ENCODE results near the gene C14orf180.
A peak's percentile ranks its signal among the peaks of the same experiment; 100 is the strongest.

C14orf180 gene

GRCh38 chr14:104561632-104562495 lies 17.7 kb upstream of the C14orf180 start:
- no peak for DNase-seq

GRCh38 chr14:104562606-104563005 lies 17.0 kb upstream of the C14orf180 start:
- no peak for DNase-seq

- no peak for DNase-seq
Observed at GRCh38 chr14:104563191-104563741, 16.3 kb upstream of the C14orf180 start.

DNA sequence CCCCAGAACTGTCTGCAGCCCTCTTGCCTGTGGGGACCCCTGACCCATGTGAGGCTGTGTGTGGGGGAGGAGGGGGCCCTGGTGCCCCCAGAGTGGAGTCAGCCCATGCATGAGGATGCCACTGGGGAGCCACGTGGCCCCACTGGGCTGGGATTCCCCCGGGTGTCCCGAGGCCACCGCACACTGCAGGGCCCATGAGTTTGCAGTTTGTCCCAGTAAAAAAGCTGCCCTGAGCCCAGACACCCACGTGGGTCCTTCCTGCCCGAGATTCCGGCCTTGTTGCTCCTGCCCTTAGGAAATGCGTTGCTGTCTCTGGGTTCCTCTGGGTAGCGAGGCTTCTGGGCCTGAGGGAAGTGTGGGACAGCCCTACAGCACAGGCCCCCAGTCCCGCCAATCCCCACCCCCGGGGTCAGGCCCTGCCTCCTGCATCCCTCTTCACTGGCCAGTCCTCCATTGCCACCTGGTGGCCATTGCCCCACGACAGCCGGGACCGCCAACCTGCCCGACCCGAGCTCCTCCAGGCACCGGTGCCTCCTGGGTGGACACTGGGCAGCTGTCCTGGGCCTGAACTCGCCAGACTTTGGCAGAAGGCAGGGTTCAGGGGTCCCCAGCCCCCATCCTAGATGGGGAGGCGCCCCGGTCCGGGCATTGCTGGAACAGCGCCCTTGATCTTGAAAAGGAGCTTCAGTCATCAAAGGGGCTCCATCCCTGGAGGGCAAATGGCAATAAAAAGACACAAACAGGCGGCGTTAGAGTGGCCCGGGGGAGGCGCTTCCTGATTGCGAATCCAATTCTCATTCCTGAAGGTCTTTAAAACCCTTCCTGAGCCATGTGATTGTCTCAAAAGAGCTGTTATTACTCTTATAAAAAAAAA lies 15.6 kb upstream of the C14orf180 start:
- DNase-seq, result peak; percentile 87

GRCh38 chr14:104564744-104565679 lies 14.6 kb upstream of the C14orf180 start:
- DNase-seq, result no peak

- DNase-seq, result no peak
Observed at GRCh38 chr14:104567141-104567956, 12.2 kb upstream of the C14orf180 start.

- DNase-seq, result no peak
Observed at GRCh38 chr14:104567957-104568225, 11.7 kb upstream of the C14orf180 start.

GRCh38 chr14:104568620-104569019 lies 10.9 kb upstream of the C14orf180 start:
- no peak for DNase-seq

- DNase-seq, result no peak
Observed at GRCh38 chr14:104569435-104569834, 10.1 kb upstream of the C14orf180 start.

- DNase-seq, result no peak
Observed at GRCh38 chr14:104571246-104571645, 8.3 kb upstream of the C14orf180 start.

DNA sequence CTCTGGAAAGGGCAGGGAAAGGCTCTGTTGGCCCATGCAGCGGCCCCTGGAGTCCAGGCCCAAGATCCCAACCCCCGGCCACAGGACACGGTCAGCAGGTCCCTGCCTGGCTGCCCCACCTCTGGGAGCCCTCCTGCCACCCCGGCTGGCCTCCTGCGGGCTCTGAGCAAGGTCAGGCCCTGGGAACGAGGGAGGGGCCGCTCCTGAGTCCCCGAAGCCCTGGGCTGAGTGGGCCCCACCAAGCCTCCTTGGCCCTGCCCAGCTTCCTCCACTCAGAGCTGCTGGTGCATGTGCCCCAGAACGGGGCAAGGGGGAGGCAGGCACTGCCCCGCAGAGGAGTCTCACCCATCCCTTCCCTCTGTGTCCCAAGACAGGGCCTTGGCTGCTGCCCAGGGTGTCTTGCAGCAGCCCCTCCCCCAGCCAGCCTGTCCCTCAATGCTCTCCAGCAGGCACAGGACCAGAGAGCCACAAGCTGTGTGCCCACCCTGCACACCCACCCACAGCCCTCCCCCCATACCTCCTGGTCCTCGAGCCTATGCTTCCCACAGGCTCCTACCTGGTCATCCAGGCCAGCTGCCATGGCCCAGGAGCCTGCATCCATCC lies 7.4 kb upstream of the C14orf180 start:
- no peak for DNase-seq

- DNase-seq, result no peak
Observed at GRCh38 chr14:104572668-104573067, 6.9 kb upstream of the C14orf180 start.

DNA sequence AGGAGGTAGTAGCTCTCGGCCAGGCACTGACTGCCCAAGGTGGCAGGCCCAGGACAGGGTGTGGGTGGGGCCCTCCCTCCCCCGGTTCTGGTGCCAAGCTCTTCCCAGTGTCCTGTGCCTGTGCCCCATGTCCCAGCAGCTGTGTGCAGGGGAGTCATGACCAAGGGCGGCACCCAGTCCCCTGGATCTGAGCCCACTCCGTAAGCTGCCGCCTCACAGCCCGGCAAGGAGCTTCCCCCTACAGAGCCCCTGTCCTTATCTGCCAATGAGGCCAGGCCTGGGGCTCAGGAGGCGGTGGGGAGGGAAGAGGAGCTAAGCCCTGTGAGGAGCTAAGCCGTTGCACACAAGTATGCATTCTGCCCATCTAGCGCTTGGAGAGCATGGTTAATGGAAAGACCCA lies 5.6 kb upstream of the C14orf180 start:
- no peak for DNase-seq

GRCh38 chr14:104574536-104574935 lies 5.0 kb upstream of the C14orf180 start:
- no peak for DNase-seq

DNA sequence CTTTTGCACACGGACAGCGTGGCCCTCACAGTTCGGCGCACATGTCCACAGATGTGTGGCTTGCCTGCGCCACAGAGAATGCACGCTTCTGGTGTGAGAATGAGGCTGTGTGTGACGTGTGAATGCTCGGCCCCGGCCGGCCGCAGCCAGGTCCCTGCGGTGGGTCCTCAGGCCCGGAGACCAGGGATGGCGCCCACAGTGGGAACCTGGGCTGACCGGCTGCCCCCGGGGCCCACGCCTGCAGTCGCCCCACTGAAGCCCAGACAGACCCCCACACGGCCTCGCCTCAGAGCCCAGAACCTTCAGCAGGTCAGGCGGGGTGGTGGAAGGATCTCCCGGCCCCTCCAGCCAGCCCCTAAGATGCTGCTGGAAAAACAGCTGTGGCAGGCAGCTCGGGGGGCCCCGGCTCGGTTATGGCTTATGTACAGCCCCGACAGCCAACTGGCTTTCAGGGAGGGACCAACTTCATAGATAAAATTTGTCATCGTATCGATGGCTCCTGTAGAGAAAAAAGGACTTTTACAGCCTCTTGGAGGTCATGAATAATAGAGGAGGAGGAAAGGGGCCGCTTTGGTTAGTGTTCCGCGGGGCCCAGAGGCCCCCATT lies 4.5 kb upstream of the C14orf180 start:
- no peak for DNase-seq

GRCh38 chr14:104576232-104576969 lies 3.2 kb upstream of the C14orf180 start:
- DNase-seq, result no peak

DNA sequence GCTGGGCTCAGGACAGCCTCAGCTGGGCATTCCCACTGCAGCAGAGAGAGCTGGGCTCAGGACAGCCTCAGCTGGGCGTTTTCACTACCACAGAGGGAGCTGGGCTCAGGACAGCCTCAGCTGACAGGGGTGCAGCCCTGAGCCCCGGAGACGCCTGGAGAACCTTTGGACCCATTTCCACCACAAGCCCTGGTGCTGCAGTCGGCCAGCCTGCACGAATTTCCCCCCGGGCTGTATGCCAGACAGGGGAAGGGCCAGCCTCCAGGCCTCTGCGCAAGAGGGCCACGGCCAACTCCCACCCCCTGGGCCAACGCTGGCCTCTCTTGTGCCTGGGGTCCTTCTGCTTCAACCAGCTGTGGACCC lies 2.6 kb upstream of the C14orf180 start:
- DNase-seq, result no peak

DNA sequence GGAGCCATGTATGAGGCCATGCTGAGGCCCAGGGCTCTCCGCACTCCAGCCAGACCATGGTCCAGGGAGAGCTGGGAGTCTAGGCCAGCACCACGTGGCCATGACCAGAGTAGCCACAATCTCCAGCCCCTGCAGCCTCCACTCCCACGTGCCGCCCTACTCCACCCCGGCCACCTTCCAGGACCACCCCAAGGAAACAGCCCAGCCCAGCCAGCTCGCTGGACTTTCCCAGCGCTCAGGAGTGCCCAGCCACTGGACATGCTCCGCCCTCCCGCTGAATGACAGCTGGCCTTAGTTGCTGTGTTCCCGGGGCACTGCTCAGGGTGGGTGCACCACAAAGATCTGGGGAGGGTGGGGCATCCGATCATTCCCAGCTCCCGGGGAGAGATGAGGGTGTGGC lies 2.1 kb upstream of the C14orf180 start:
- DNase-seq, result no peak

DNA sequence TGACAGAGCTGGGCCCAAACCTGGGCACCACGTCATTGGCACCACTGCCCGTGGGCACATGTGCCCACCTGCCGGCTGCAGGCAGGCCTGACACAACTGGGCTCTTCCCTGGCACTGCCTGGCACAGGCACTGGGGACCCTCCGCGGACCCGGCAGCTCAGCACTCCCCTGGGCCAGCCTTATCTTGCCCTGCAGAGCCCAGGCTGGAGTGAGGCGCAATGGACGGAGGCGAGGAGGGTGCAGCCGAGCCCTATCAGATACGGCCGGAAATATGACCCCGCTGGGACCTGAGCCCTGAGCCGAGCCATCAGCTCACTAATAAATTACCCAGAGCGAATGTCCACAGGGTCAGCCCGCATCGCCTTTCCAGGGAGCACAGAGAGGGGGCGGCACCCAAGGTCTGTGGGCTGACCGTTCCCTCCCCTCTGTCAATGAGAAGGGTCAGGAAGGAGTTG lies 1.7 kb upstream of the C14orf180 start:
- DNase-seq, result no peak

DNA sequence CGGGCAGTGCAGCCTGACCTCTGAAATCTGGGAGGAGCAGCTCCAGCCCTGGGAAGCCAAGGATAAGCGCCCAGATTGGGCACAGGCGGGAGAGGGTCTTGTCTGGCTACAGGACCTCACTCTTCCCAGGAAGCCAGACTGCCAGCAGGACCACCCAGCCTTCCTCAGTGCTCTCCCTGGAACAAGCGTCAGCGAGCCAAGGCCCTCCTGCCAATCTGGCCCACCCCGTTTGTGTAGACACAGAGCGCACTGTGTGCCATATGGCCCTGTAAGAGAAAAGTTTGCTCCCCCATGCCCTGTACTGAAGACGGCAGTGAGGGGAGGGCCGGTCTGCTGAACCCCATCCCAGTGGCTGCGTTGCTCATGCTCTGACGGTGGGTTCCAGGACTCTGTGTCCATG lies 1.2 kb upstream of the C14orf180 start:
- DNase-seq, result no peak

All from activated CD8-positive, alpha-beta memory T cell treated with anti-CD3 and anti-CD28 coated beads for 24 hours (primary cell).